ENCODE results near the gene ASXL2. TPM values are rescaled to one million over a fixed set of nuclear protein-coding genes. Genes with fewer than 3 reads are reported as not detected.
"Not testable (repeated sequence)": the region's sequence is repeated elsewhere in the genome, so short reads cannot be mapped to it uniquely, and the experiment has no call there.

The ASXL2 gene
- total and polyA plus RNA-seq, 2 donors: 4.6 to 7.4 TPM

- not testable (repeated sequence) for H3K27me3 ChIP-seq (ENCODE audit: control insufficient read depth in 2 of 2, insufficient read depth in 1 of 2, low read length in 1 of 2); H3K9me3 ChIP-seq (ENCODE audit: control insufficient read depth in 2 of 2, insufficient read depth in 1 of 2, low read length in 1 of 2); H3K36me3 ChIP-seq (ENCODE audit: control insufficient read depth in 2 of 2, insufficient read depth in 2 of 2, low read length in 1 of 2); H3K4me1 ChIP-seq (ENCODE audit: control insufficient read depth in 2 of 2, insufficient read depth in 2 of 2, low read length in 2 of 2); H3K4me3 ChIP-seq (ENCODE audit: low read length in 2 of 2); H3K27ac ChIP-seq (ENCODE audit: low read depth in 1 of 2, low read length in 1 of 2)
- DNase-seq (ENCODE audit: low read depth in 6 of 9, low spot score in 9 of 9): peak in 1 of 9 donors; percentile 11
- 42% methylated on average over 4 of the region's 4 CpGs for WGBS
These were observed 27.9 kb downstream of the ASXL2 start for GRCh38 chr2:25850400-25850799.

- H3K4me3 ChIP-seq (ENCODE audit: low read length in 2 of 2); H3K4me1 ChIP-seq (ENCODE audit: control insufficient read depth in 2 of 2, insufficient read depth in 2 of 2, low read length in 2 of 2); H3K9me3 ChIP-seq (ENCODE audit: control insufficient read depth in 2 of 2, insufficient read depth in 1 of 2, low read length in 1 of 2); DNase-seq (ENCODE audit: low read depth in 6 of 9, low spot score in 9 of 9); H3K27me3 ChIP-seq (ENCODE audit: control insufficient read depth in 2 of 2, insufficient read depth in 1 of 2, low read length in 1 of 2); H3K27ac ChIP-seq (ENCODE audit: low read depth in 1 of 2, low read length in 1 of 2): not testable (repeated sequence)
- peaks cover 7 to 12% of the 10 kb centered on the region in 2 donors for H3K36me3 ChIP-seq (ENCODE audit: control insufficient read depth in 2 of 2, insufficient read depth in 2 of 2, low read length in 1 of 2)
- WGBS: 96% methylated on average over 7 of the region's 7 CpGs
These were observed 28.9 kb downstream of the ASXL2 start for GRCh38 chr2:25849350-25849749.

GRCh38 chr2:25845843-25846505 lies 32.3 kb downstream of the ASXL2 start:
- Histone ChIP-seq H3K36me3 (ENCODE audit: control insufficient read depth in 2 of 2, insufficient read depth in 2 of 2, low read length in 1 of 2) (peaks cover 8 to 22% of the 10 kb centered on the region in 2 donors), H3K9me3 (ENCODE audit: control insufficient read depth in 2 of 2, insufficient read depth in 1 of 2, low read length in 1 of 2) (no peaks in the 10 kb centered on the region), H3K27ac (ENCODE audit: low read depth in 1 of 2, low read length in 1 of 2) (no peak overlapping the region), H3K4me3 (ENCODE audit: low read length in 2 of 2) (no peak overlapping the region), H3K27me3 (ENCODE audit: control insufficient read depth in 2 of 2, insufficient read depth in 1 of 2, low read length in 1 of 2) (no peaks in the 10 kb centered on the region), H3K4me1 (ENCODE audit: control insufficient read depth in 2 of 2, insufficient read depth in 2 of 2, low read length in 2 of 2) (peaks cover 0 to 4% of the 10 kb centered on the region in 2 donors)
- no peak for DNase-seq (ENCODE audit: low read depth in 6 of 9, low spot score in 9 of 9)
- 98% methylated on average over 7 of the region's 7 CpGs for WGBS

- 94% methylated on average over 1 of the region's 1 CpG for WGBS
- H3K36me3 ChIP-seq (ENCODE audit: control insufficient read depth in 2 of 2, insufficient read depth in 2 of 2, low read length in 1 of 2): peaks cover 10 to 23% of the 10 kb centered on the region in 2 donors
- DNase-seq (ENCODE audit: low read depth in 6 of 9, low spot score in 9 of 9): no peak
- H3K27ac ChIP-seq (ENCODE audit: low read depth in 1 of 2, low read length in 1 of 2): no peak overlapping the region
- H3K9me3 ChIP-seq (ENCODE audit: control insufficient read depth in 2 of 2, insufficient read depth in 1 of 2, low read length in 1 of 2): no peaks in the 10 kb centered on the region
- H3K27me3 ChIP-seq (ENCODE audit: control insufficient read depth in 2 of 2, insufficient read depth in 1 of 2, low read length in 1 of 2): no peaks in the 10 kb centered on the region
- H3K4me3 ChIP-seq (ENCODE audit: low read length in 2 of 2): no peak overlapping the region
- no peaks in the 10 kb centered on the region for H3K4me1 ChIP-seq (ENCODE audit: control insufficient read depth in 2 of 2, insufficient read depth in 2 of 2, low read length in 2 of 2)
These were observed 34.2 kb downstream of the ASXL2 start for GRCh38 chr2:25844089-25844488.

GRCh38 chr2:25842155-25842554 lies 36.1 kb downstream of the ASXL2 start:
- Histone ChIP-seq H3K27me3 (ENCODE audit: control insufficient read depth in 2 of 2, insufficient read depth in 1 of 2, low read length in 1 of 2) (no peaks in the 10 kb centered on the region), H3K9me3 (ENCODE audit: control insufficient read depth in 2 of 2, insufficient read depth in 1 of 2, low read length in 1 of 2) (no peaks in the 10 kb centered on the region), H3K4me3 (ENCODE audit: low read length in 2 of 2) (no peak overlapping the region), H3K36me3 (ENCODE audit: control insufficient read depth in 2 of 2, insufficient read depth in 2 of 2, low read length in 1 of 2) (peaks cover 10 to 23% of the 10 kb centered on the region in 2 donors), H3K27ac (ENCODE audit: low read depth in 1 of 2, low read length in 1 of 2) (no peak overlapping the region), H3K4me1 (ENCODE audit: control insufficient read depth in 2 of 2, insufficient read depth in 2 of 2, low read length in 2 of 2) (no peaks in the 10 kb centered on the region)
- 97% methylated on average over 1 of the region's 1 CpG for WGBS
- DNase-seq (ENCODE audit: low read depth in 6 of 9, low spot score in 9 of 9): no peak

- Histone ChIP-seq H3K9me3 (ENCODE audit: control insufficient read depth in 2 of 2, insufficient read depth in 1 of 2, low read length in 1 of 2) (no peaks in the 10 kb centered on the region), H3K4me1 (ENCODE audit: control insufficient read depth in 2 of 2, insufficient read depth in 2 of 2, low read length in 2 of 2) (no peaks in the 10 kb centered on the region), H3K4me3 (ENCODE audit: low read length in 2 of 2) (no peak overlapping the region), H3K36me3 (ENCODE audit: control insufficient read depth in 2 of 2, insufficient read depth in 2 of 2, low read length in 1 of 2) (peaks cover 8 to 9% of the 10 kb centered on the region in 2 donors), H3K27ac (ENCODE audit: low read depth in 1 of 2, low read length in 1 of 2) (no peak overlapping the region), H3K27me3 (ENCODE audit: control insufficient read depth in 2 of 2, insufficient read depth in 1 of 2, low read length in 1 of 2) (no peaks in the 10 kb centered on the region)
- DNase-seq (ENCODE audit: low read depth in 6 of 9, low spot score in 9 of 9): no peak
- WGBS: 77% methylated on average over 2 of the region's 2 CpGs
These were observed 40.0 kb downstream of the ASXL2 start for GRCh38 chr2:25838152-25838756.

GRCh38 chr2:25835906-25836305 lies 42.4 kb downstream of the ASXL2 start:
- no peaks in the 10 kb centered on the region for H3K27me3 ChIP-seq (ENCODE audit: control insufficient read depth in 2 of 2, insufficient read depth in 1 of 2, low read length in 1 of 2)
- peaks cover 2 to 5% of the 10 kb centered on the region in 2 donors for H3K4me1 ChIP-seq (ENCODE audit: control insufficient read depth in 2 of 2, insufficient read depth in 2 of 2, low read length in 2 of 2)
- WGBS: 98% methylated on average over 2 of the region's 2 CpGs
- H3K9me3 ChIP-seq (ENCODE audit: control insufficient read depth in 2 of 2, insufficient read depth in 1 of 2, low read length in 1 of 2): no peaks in the 10 kb centered on the region
- peaks cover 7 to 10% of the 10 kb centered on the region in 2 donors for H3K36me3 ChIP-seq (ENCODE audit: control insufficient read depth in 2 of 2, insufficient read depth in 2 of 2, low read length in 1 of 2)
- H3K4me3 ChIP-seq (ENCODE audit: low read length in 2 of 2): no peak overlapping the region
- DNase-seq (ENCODE audit: low read depth in 6 of 9, low spot score in 9 of 9): no peak
- H3K27ac ChIP-seq (ENCODE audit: low read depth in 1 of 2, low read length in 1 of 2): no peak overlapping the region

GRCh38 chr2:25833566-25833965 lies 44.7 kb downstream of the ASXL2 start:
- H3K27me3 ChIP-seq (ENCODE audit: control insufficient read depth in 2 of 2, insufficient read depth in 1 of 2, low read length in 1 of 2): no peaks in the 10 kb centered on the region
- H3K27ac ChIP-seq (ENCODE audit: low read depth in 1 of 2, low read length in 1 of 2): no peak overlapping the region
- H3K9me3 ChIP-seq (ENCODE audit: control insufficient read depth in 2 of 2, insufficient read depth in 1 of 2, low read length in 1 of 2): no peaks in the 10 kb centered on the region
- no peak overlapping the region for H3K4me3 ChIP-seq (ENCODE audit: low read length in 2 of 2)
- 99% methylated on average over 2 of the region's 2 CpGs for WGBS
- peaks cover 3 to 6% of the 10 kb centered on the region in 2 donors for H3K4me1 ChIP-seq (ENCODE audit: control insufficient read depth in 2 of 2, insufficient read depth in 2 of 2, low read length in 2 of 2)
- no peak for DNase-seq (ENCODE audit: low read depth in 6 of 9, low spot score in 9 of 9)
- H3K36me3 ChIP-seq (ENCODE audit: control insufficient read depth in 2 of 2, insufficient read depth in 2 of 2, low read length in 1 of 2): peaks cover 8 to 11% of the 10 kb centered on the region in 2 donors

GRCh38 chr2:25832897-25833296 lies 45.4 kb downstream of the ASXL2 start:
- Histone ChIP-seq H3K4me1 (ENCODE audit: control insufficient read depth in 2 of 2, insufficient read depth in 2 of 2, low read length in 2 of 2) (peaks cover 3 to 6% of the 10 kb centered on the region in 2 donors), H3K4me3 (ENCODE audit: low read length in 2 of 2) (no peak overlapping the region), H3K9me3 (ENCODE audit: control insufficient read depth in 2 of 2, insufficient read depth in 1 of 2, low read length in 1 of 2) (no peaks in the 10 kb centered on the region), H3K36me3 (ENCODE audit: control insufficient read depth in 2 of 2, insufficient read depth in 2 of 2, low read length in 1 of 2) (peaks cover 8 to 11% of the 10 kb centered on the region in 2 donors), H3K27me3 (ENCODE audit: control insufficient read depth in 2 of 2, insufficient read depth in 1 of 2, low read length in 1 of 2) (no peaks in the 10 kb centered on the region), H3K27ac (ENCODE audit: low read depth in 1 of 2, low read length in 1 of 2) (no peak overlapping the region)
- 98% methylated on average over 5 of the region's 5 CpGs for WGBS
- no peak for DNase-seq (ENCODE audit: low read depth in 6 of 9, low spot score in 9 of 9)
